Epithelial cell of proximal tubule (primary cell): Measurements from ENCODE around the gene GDPD3. TPM values are rescaled to one million over a fixed set of nuclear protein-coding genes. Genes with fewer than 3 reads are reported as not detected.
A peak's percentile ranks its signal among the peaks of the same experiment; 100 is the strongest.

Experiments
- DNase-seq: peaks from one replicate; pipeline ENCODE4 v3.0.0-alpha.2; 2011; ENCODE audit warnings: low read depth
- H3K4me3 ChIP-seq: 2 replicates; pipeline ENCODE4 v1.5.1; 2011; ENCODE audit warnings: low read depth, mild to moderate bottlenecking, low read length
- total RNA-seq: library from RNA; depleted of rRNA; stranded (reverse); fragments of >200 nt; gene quantifications from 2 replicates; pipeline ENCODE4 v1.2.3, GENCODE V29; 2015
- TF ChIP-seq, protein P1 (sequence below): conservative IDR thresholded peaks from 2 replicates; pipeline ENCODE4 v1.5.1; 2012; ENCODE audit warnings: low read depth, mild to moderate bottlenecking, low read length

Gene GDPD3
- total RNA-seq, 1 donor from 2014 or later: not detected

DNA sequence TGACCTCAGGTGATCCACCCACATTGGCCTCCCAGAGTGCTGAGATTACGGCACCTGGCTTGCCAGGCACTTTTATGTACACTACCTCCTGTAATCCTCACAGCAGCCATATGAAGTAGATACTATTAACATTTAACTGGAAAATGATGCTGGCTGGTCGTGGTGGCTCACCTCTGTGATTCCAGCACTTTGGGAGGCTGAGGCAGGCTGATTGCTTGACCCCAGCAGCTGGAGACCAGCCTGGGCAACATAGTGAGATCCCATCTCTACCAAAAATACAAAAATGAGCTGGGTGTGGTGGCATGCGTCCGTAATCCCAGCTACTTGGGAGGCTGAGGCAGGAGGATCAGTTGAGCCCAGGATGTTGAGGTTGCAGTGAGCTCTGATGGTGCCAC is 11.6 kb upstream of the GDPD3 start:
- H3K4me3 ChIP-seq: no peak overlapping the region
- TF ChIP-seq, protein P1, sequence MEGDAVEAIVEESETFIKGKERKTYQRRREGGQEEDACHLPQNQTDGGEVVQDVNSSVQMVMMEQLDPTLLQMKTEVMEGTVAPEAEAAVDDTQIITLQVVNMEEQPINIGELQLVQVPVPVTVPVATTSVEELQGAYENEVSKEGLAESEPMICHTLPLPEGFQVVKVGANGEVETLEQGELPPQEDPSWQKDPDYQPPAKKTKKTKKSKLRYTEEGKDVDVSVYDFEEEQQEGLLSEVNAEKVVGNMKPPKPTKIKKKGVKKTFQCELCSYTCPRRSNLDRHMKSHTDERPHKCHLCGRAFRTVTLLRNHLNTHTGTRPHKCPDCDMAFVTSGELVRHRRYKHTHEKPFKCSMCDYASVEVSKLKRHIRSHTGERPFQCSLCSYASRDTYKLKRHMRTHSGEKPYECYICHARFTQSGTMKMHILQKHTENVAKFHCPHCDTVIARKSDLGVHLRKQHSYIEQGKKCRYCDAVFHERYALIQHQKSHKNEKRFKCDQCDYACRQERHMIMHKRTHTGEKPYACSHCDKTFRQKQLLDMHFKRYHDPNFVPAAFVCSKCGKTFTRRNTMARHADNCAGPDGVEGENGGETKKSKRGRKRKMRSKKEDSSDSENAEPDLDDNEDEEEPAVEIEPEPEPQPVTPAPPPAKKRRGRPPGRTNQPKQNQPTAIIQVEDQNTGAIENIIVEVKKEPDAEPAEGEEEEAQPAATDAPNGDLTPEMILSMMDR: no peak

DNA sequence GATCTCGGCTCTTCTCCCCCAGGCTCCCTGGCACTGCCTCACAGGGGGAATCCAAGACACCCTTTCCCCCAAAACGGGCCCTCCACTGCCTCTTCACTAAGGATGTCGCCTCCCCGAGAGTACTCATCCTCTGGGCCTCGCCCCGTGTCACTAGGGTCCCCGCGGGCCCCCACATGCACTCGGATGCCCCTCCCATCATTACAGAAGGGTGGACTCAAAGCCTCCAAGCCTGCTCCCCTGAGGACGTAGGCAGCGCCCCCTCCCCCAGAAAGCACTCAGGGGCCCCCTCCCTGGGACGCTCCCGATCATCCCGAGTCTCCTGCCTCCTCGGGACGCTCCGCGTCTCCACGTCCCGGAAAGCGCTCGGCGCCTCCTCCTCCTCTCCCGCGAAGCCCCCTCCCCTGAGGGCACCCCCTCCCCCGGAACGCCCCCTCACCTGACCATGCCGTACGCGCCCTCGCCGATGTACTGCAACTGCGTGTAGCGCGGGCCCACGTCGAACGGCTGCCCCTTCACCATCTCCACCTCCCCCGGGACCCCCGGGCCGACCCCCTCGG is 9.3 kb upstream of the GDPD3 start:
- TF ChIP-seq, protein P1: no peak
- H3K4me3 ChIP-seq: peak overlapping the region; percentile 86
- DNase-seq: no peak

More for the DNA sequence above, 11.6 kb upstream of the GDPD3 start:
- no peak for DNase-seq

GRCh38 chr16:30121741-30122571 is 8.6 kb upstream of the GDPD3 start:
- TF ChIP-seq, protein P1: no peak
- no peak for DNase-seq
- H3K4me3 ChIP-seq: peak overlapping the region; percentile 86

GRCh38 chr16:30120340-30121105 is 7.2 kb upstream of the GDPD3 start:
- TF ChIP-seq, protein P1: no peak
- no peak for DNase-seq
- no peak overlapping the region for H3K4me3 ChIP-seq

- no peak for DNase-seq
- no peak overlapping the region for H3K4me3 ChIP-seq
- TF ChIP-seq, protein P1: no peak
These were observed 6.1 kb upstream of the GDPD3 start for GRCh38 chr16:30119428-30119827.

DNA sequence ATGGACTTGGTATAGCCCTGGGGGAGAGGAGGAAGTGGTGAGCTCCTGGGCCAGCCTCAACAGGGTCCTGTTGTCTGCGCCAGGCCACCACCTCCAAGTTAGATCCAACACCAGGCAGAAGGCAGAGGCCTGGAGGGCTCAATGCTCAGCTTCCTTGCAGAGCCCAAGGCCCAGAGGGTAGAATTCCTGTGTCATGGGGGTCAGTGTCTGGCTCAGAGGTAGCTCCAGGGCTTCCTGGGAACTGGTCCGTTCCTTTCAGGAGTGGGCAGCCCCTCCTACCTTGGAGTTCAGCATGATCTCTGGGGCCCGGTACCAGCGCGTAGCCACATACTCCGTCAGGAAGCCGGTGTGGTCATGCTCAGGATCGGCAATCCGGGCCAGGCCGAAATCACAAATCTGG is 4.4 kb upstream of the GDPD3 start:
- no peak overlapping the region for H3K4me3 ChIP-seq
- TF ChIP-seq, protein P1: no peak
- DNase-seq: no peak
